HepG2 (cell line): ENCODE measurements around the gene ABHD12. TPM values are rescaled to one million over a fixed set of nuclear protein-coding genes. Genes with fewer than 3 reads are reported as not detected.

Experiments
- CREB1 ChIP-seq, 2 experiments: fragments of 450-650 bp in 1 of 2; IDR thresholded peaks; 2 replicates each; pipeline ENCODE4 v1.6.1; 2016 to 2017; ENCODE audit warnings: control low read depth in 1 of 2, mild to moderate bottlenecking in 1 of 2, missing compliant biosample characterization in 1 of 2, missing genetic modification characterization in 1 of 2
- ETV5 ChIP-seq: IDR thresholded peaks from 2 replicates; pipeline ENCODE4 v1.6.1; 2018; ENCODE audit warnings: missing biosample characterization, missing genetic modification reagents, inconsistent platforms, borderline replicate concordance
- FLYWCH1 ChIP-seq: sonication (generic); formaldehyde crosslinking; IDR thresholded peaks from 2 replicates; pipeline ENCODE4 v1.8.1; 2023; ENCODE audit warnings: mild to moderate bottlenecking, missing genetic modification reagents
- KAT2B ChIP-seq: fragments of 150-350 bp; IDR thresholded peaks from 2 replicates; pipeline ENCODE4 v1.6.1; 2014; ENCODE audit warnings: low read depth, low read length, borderline replicate concordance
- MYPOP ChIP-seq: sonication (generic); formaldehyde crosslinking; IDR thresholded peaks from 2 replicates; pipeline ENCODE4 v1.8.1; 2023; ENCODE audit warnings: mild to moderate bottlenecking, moderate library complexity, missing genetic modification reagents
- PRDM4 ChIP-seq: sonication (generic); formaldehyde crosslinking; IDR thresholded peaks from 2 replicates; pipeline ENCODE4 v1.9.0; 2021; ENCODE audit warnings: missing genetic modification reagents, borderline replicate concordance
- PREB ChIP-seq: sonication (generic); formaldehyde crosslinking; IDR thresholded peaks from 2 replicates; pipeline ENCODE4 v1.4.0; 2020; ENCODE audit warnings: missing genetic modification reagents
- RFXAP ChIP-seq: sonication (generic); formaldehyde crosslinking; IDR thresholded peaks from 2 replicates; pipeline ENCODE4 v1.4.0; 2020; ENCODE audit warnings: missing genetic modification reagents, borderline replicate concordance
- SIN3B ChIP-seq: fragments of 150-350 bp; IDR thresholded peaks from 2 replicates; pipeline ENCODE4 v1.6.1; 2014; ENCODE audit warnings: low read length
- SMAD1 ChIP-seq: sonication (generic); formaldehyde crosslinking; IDR thresholded peaks from 2 replicates; pipeline ENCODE4 v1.4.0; 2020; ENCODE audit warnings: missing genetic modification reagents, low read depth, mild to moderate bottlenecking, borderline replicate concordance
- SRF ChIP-seq: IDR thresholded peaks from 2 replicates; pipeline ENCODE4 v1.6.1; 2011; ENCODE audit warnings: mild to moderate bottlenecking, low read depth, low read length, moderate library complexity
- SRSF9 ChIP-seq: fragments of 200-400 bp; formaldehyde crosslinking; IDR thresholded peaks from 2 replicates; pipeline ENCODE4 v1.6.1; 2018; ENCODE audit warnings: borderline replicate concordance, mild to moderate bottlenecking, low read depth, low read length; ENCODE audit not compliant: insufficient read depth, poor library complexity, severe bottlenecking
- TBP ChIP-seq: sonication (generic); formaldehyde crosslinking; IDR thresholded peaks from 2 replicates; pipeline ENCODE4 v1.5.0; 2020; ENCODE audit warnings: missing genetic modification reagents
- TEAD2 ChIP-seq: sonication (generic); formaldehyde crosslinking; IDR thresholded peaks from 2 replicates; pipeline ENCODE4 v1.9.0; 2021; ENCODE audit warnings: missing genetic modification reagents
- YEATS4 ChIP-seq: sonication (generic); formaldehyde crosslinking; IDR thresholded peaks from 2 replicates; pipeline ENCODE4 v1.4.0; 2020; ENCODE audit warnings: missing genetic modification reagents, borderline replicate concordance
- ZBED4 ChIP-seq: sonication (generic); formaldehyde crosslinking; IDR thresholded peaks from 2 replicates; pipeline ENCODE4 v1.4.0; 2020; ENCODE audit warnings: missing genetic modification reagents, borderline replicate concordance
- ZFAT ChIP-seq: sonication (generic); formaldehyde crosslinking; conservative IDR thresholded peaks from 2 replicates; pipeline ENCODE4 v1.8.1; 2023; ENCODE audit warnings: missing genetic modification reagents, inconsistent platforms
- ZNF124 ChIP-seq: sonication (generic); formaldehyde crosslinking; IDR thresholded peaks from 2 replicates; pipeline ENCODE4 v1.4.0; 2020; ENCODE audit warnings: missing genetic modification reagents
- ZNF747 ChIP-seq: sonication (generic); formaldehyde crosslinking; IDR thresholded peaks from 2 replicates; pipeline ENCODE4 v1.8.1; 2023; ENCODE audit warnings: missing genetic modification reagents, mild to moderate bottlenecking, borderline replicate concordance
- polyA plus RNA-seq, 8 experiments: library from polyadenylated mRNA; depleted of rRNA in 3 of 8; stranded (reverse) in 7 of 8; unstranded in 1 of 8; fragments of >200 nt; fragmentation: Illumina TruSeq in 4 of 8; extraction: Trizol in 4 of 8; gene quantifications; 2 replicates each; pipeline versions ENCODE4 v1.2.1 to v1.2.3, GENCODE V29; 2011 to 2016; ENCODE audit warnings: low read depth in 4 of 8, missing spikeins in 1 of 8, mixed read lengths in 1 of 8; ENCODE audit not compliant: insufficient read depth in 1 of 8
- total RNA-seq, 5 experiments: library from RNA; depleted of rRNA; stranded (reverse); fragments of >200 nt; fragmentation: Illumina TruSeq; extraction: Trizol; gene quantifications; 2 replicates each; pipeline ENCODE4 v1.2.3, GENCODE V29; 2016; ENCODE audit warnings: low read depth in 1 of 5

ABHD12 gene
- total and polyA plus RNA-seq, 2 of the 13 experiments (the other 11 are each of a cell fraction or from before 2014, with no cell fraction given), result 23.5 to 72.1 TPM

GRCh38 chr20:25378189-25378883 is 12.3 kb downstream of the ABHD12 start (continued):
- no peak for TF ChIP-seq PRDM4 (CRISPR knock-in tag)
- peak; percentile 45; the same call in 1 of the 2 replicates for TF ChIP-seq CREB1 (IDR thresholded peaks at IDR 0.05)
- TF ChIP-seq CREB1 (CRISPR knock-in tag; IDR thresholded peaks at IDR 0.05), result peak; percentile 61
- peak; percentile 52; the same call in 1 of the 2 replicates for TF ChIP-seq ZNF747 (CRISPR knock-in tag)
- no peak for TF ChIP-seq TBP
- TF ChIP-seq RFXAP (CRISPR knock-in tag), result no peak
- peak; percentile 18; the same call in 1 of the 2 replicates for TF ChIP-seq ETV5 (CRISPR knock-in tag)
- no peak for TF ChIP-seq KAT2B
- no peak for TF ChIP-seq PREB (CRISPR knock-in tag)
- TF ChIP-seq SIN3B, result peak; percentile 18; the same call in 1 of the 2 replicates
- no peak for TF ChIP-seq ZNF124 (CRISPR knock-in tag)
- TF ChIP-seq YEATS4, result no peak
- TF ChIP-seq TEAD2 (CRISPR knock-in tag), result no peak
- TF ChIP-seq SRSF9, result no peak
- 0 out of 2 replicates have a peak, but pooled peaks have one; percentile 25 for TF ChIP-seq MYPOP (CRISPR knock-in tag)
- TF ChIP-seq SRF, result no peak
- no peak for TF ChIP-seq ZBED4 (CRISPR knock-in tag)
- no peak for TF ChIP-seq FLYWCH1 (CRISPR knock-in tag)
- no peak for TF ChIP-seq ZFAT (CRISPR knock-in tag)
- TF ChIP-seq SMAD1 (CRISPR knock-in tag), result no peak
